ENCODE measurements around the gene IGHMBP2. TPM values are rescaled to one million over a fixed set of nuclear protein-coding genes. Genes with fewer than 3 reads are reported as not detected.

IGHMBP2 gene
- total RNA-seq, 1 experiment from 2014 or later, result 19.3 TPM

- POLR2A ChIA-PET, result no interaction called here
- intact Hi-C loops (cut with micrococcal nuclease), result no loop called here
- H3K9me2 ChIP-seq (ENCODE audit: insufficient read depth), result no peaks in the 10 kb centered on the region
- no peaks in the 10 kb centered on the region for H3K4me1 ChIP-seq (ENCODE audit: control insufficient read depth in 1 of 2, insufficient read depth in 2 of 2, low read length in 2 of 2)
- BruUV-seq (replicated peaks), result no TSS peak
- TF ChIP-seq CEBPB (IDR thresholded peaks at IDR 0.05; ENCODE audit: low read depth) (no peak), FOSL1 (IDR thresholded peaks at IDR 0.05; ENCODE audit: low read depth) (no peak), CTCF (IDR thresholded peaks at IDR 0.05 in 2 of 3, conservative IDR thresholded peaks at IDR 0.05 in 1 of 3; ENCODE audit: borderline replicate concordance in 1 of 3, insufficient read depth in 1 of 3, low read depth in 2 of 3, low read length in 2 of 3) (peak; percentile 31 to 77 (median 67); a peak in 5 of 6 replicates), RAD21 (IDR thresholded peaks at IDR 0.05; ENCODE audit: low read depth) (peak; percentile 45), POLR2AphosphoS5 (IDR thresholded peaks at IDR 0.05; ENCODE audit: low read depth, low read length) (no peak), SP1 (IDR thresholded peaks at IDR 0.05; ENCODE audit: low read depth) (no peak)
- no peaks in the 10 kb centered on the region for H3K9me3 ChIP-seq (ENCODE audit: control insufficient read depth in 1 of 2, insufficient read depth in 1 of 2, low read depth in 1 of 2, low read length in 2 of 2)
- no peak overlapping the region for H3K4me2 ChIP-seq (ENCODE audit: low read length)
- RAD21 ChIA-PET (ENCODE audit: low non-redundant PET in 1 of 2, low total read pairs in 2 of 2, uncharacterized antibody in 2 of 2, unreplicated experiment in 2 of 2), result no interaction called here
- DNase-seq (ENCODE audit: low read depth, low spot score), result no peak
- H3K79me2 ChIP-seq (ENCODE audit: insufficient read depth, low read length), result no peaks in the 10 kb centered on the region
- H3K27ac ChIP-seq (ENCODE audit: low read depth, low read length), result no peak overlapping the region
- H4K20me1 ChIP-seq (ENCODE audit: insufficient read depth), result no peaks in the 10 kb centered on the region
- peak; percentile 90 for ATAC-seq
- no peak overlapping the region for H3K4me3 ChIP-seq (replicated peaks in 1 of 2; ENCODE audit: low read depth in 1 of 2, low read length in 2 of 2)
- CTCF ChIA-PET, result interaction anchor here (1.1 to 1.2 kb wide), 3 partner anchors 46 to 257 kb away, joined by 3 to 4 read pairs (median 3); no protein-coding TSS in a partner anchor
- no peaks in the 10 kb centered on the region for H3K27me3 ChIP-seq (ENCODE audit: insufficient read depth, low read length)
- H3K9ac ChIP-seq (ENCODE audit: low read length), result no peak overlapping the region
- H2AFZ ChIP-seq (ENCODE audit: low read depth, low read length, poor library complexity, severe bottlenecking), result no peak overlapping the region
- peaks cover 14 to 34% of the 10 kb centered on the region in 2 experiments; a peak in 3 of 4 replicates for H3K36me3 ChIP-seq (ENCODE audit: control insufficient read depth in 1 of 2, insufficient read depth in 2 of 2, low read length in 2 of 2)
Measured at GRCh38 chr11:68889948-68890446, 13.7 kb upstream of the IGHMBP2 start.

Measured in HCT116 (cell line).